Neural cell (in vitro differentiated cells): ENCODE results near the gene TMEM117.

Experiments
- CTCF ChIP-seq: fragments of 450-650 bp; IDR thresholded peaks from 2 replicates; pipeline ENCODE4 v1.5.1; 2014; ENCODE audit warnings: antibody characterized with exemption, mild to moderate bottlenecking, moderate library complexity; ENCODE audit not compliant: poor library complexity, severe bottlenecking
- MXI1 ChIP-seq: fragments of 450-650 bp; conservative IDR thresholded peaks from 2 replicates; pipeline ENCODE4 v1.6.1; 2014; ENCODE audit warnings: antibody characterized with exemption, mild to moderate bottlenecking; ENCODE audit not compliant: poor library complexity, severe bottlenecking
- POLR2AphosphoS5 ChIP-seq: IDR thresholded peaks from 2 replicates; pipeline ENCODE4 v1.6.1; 2012
- REST ChIP-seq: IDR thresholded peaks from 2 replicates; pipeline ENCODE4 v1.6.1; 2012; ENCODE audit warnings: borderline replicate concordance
- TAF1 ChIP-seq: IDR thresholded peaks from 2 replicates; pipeline ENCODE4 v1.6.1; 2012; ENCODE audit warnings: low read depth

- no peak for TF ChIP-seq MXI1
- TF ChIP-seq TAF1: no peak
- TF ChIP-seq POLR2AphosphoS5: no peak
- TF ChIP-seq REST: no peak
- TF ChIP-seq CTCF: no peak
Measured at GRCh38 chr12:43786899-43787693, 48.8 kb upstream of the TMEM117 start.
